Smooth muscle cell of the brain vasculature (primary cell): ENCODE data around the gene PLCB1.

ENCODE experiments used
- DNase-seq: peaks from one replicate; pipeline ENCODE4 v3.0.0-alpha.2; 2012; ENCODE audit warnings: low read depth, low spot score

Gene PLCB1

GRCh38 chr20:8764344-8764962 lies 632.4 kb downstream of the PLCB1 start:
- DNase-seq: no peak

- DNase-seq: no peak
Measured at GRCh38 chr20:8766868-8767390, 634.9 kb downstream of the PLCB1 start.

- DNase-seq: no peak
Measured at GRCh38 chr20:8774412-8774811, 642.3 kb downstream of the PLCB1 start.

GRCh38 chr20:8777911-8778310 lies 645.8 kb downstream of the PLCB1 start:
- DNase-seq: no peak

- no peak for DNase-seq
Measured at GRCh38 chr20:8778387-8778786, 646.3 kb downstream of the PLCB1 start.

GRCh38 chr20:8780915-8781314 lies 648.8 kb downstream of the PLCB1 start:
- DNase-seq: no peak

GRCh38 chr20:8782804-8783203 lies 650.7 kb downstream of the PLCB1 start:
- DNase-seq: no peak

GRCh38 chr20:8783734-8784133 lies 651.7 kb downstream of the PLCB1 start:
- DNase-seq: no peak

GRCh38 chr20:8786383-8786782 lies 654.3 kb downstream of the PLCB1 start:
- no peak for DNase-seq

- DNase-seq: no peak
Measured at GRCh38 chr20:8787090-8787489, 655.0 kb downstream of the PLCB1 start.

- no peak for DNase-seq
Measured at GRCh38 chr20:8788275-8788674, 656.2 kb downstream of the PLCB1 start.

- DNase-seq: no peak
Measured at GRCh38 chr20:8788831-8789230, 656.8 kb downstream of the PLCB1 start.

GRCh38 chr20:8790442-8791074 lies 658.5 kb downstream of the PLCB1 start:
- DNase-seq: peak; percentile 29

- DNase-seq: no peak
Measured at GRCh38 chr20:8795404-8795803, 663.3 kb downstream of the PLCB1 start.

- no peak for DNase-seq
Measured at GRCh38 chr20:8796088-8796660, 664.1 kb downstream of the PLCB1 start.

GRCh38 chr20:8798505-8798904 lies 666.4 kb downstream of the PLCB1 start:
- DNase-seq: no peak

- DNase-seq: no peak
Measured at GRCh38 chr20:8800089-8800488, 668.0 kb downstream of the PLCB1 start.

GRCh38 chr20:8801686-8802085 lies 669.6 kb downstream of the PLCB1 start:
- DNase-seq: no peak

- DNase-seq: no peak
Measured at GRCh38 chr20:8803065-8803464, 671.0 kb downstream of the PLCB1 start.

GRCh38 chr20:8803941-8804340 lies 671.9 kb downstream of the PLCB1 start:
- no peak for DNase-seq

- DNase-seq: no peak
Measured at GRCh38 chr20:8805737-8806442, 673.8 kb downstream of the PLCB1 start.

- no peak for DNase-seq
Measured at GRCh38 chr20:8807480-8808201, 675.6 kb downstream of the PLCB1 start.
